ENCODE results near the gene TRAF7.

TRAF7 gene

DNA sequence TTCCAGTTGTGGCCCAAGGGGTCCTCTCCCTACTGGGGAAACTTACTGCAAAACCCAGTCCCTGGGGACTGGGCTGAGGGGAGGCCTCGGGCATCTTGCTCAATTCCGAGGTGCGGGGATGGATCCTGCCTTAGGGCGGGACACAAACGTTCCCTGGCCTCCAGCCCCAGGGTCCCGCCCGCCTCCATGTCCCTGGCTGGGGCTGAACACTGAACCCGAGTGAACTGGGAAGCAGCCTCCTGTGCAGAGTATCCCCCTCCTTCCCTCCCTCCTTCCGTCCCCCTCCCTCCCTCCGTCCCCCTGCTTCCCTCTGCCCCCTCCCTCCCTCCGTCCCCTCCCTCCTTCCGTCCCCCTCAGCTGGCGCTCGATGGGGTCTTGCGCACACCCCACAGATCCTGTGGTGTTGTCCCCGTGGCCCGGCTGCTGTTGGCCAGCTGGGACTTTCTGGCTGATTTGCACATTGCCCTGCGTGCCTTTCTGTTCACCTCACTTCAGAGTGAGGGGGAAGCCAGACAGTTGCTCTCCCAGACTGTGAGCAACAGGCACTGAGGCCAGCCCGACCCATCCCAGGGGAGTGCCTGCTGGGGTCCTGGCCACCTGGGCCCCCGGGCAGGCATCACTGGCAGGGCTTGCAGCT, 5.5 kb downstream of the TRAF7 start:
- peaks cover 9% of the 10 kb centered on the region for H3K36me3 ChIP-seq (ENCODE audit: insufficient read depth, low read length)
- H3K9me3 ChIP-seq (ENCODE audit: insufficient read depth, low read depth, low read length): no peaks in the 10 kb centered on the region
- no peak overlapping the region for H3K4me3 ChIP-seq (ENCODE audit: low read length)
- 0 out of 2 replicates have a peak overlapping the region, but pooled peaks have one; percentile 19 for H3K9ac ChIP-seq (ENCODE audit: low read depth, low read length)
- 77% methylated on average over 18 of the region's 20 CpGs for WGBS
- peaks cover 13% of the 10 kb centered on the region; the same call in 1 of the 2 replicates for H3K4me1 ChIP-seq (ENCODE audit: insufficient read depth, low read length)
- no peak overlapping the region for H3K27ac ChIP-seq (ENCODE audit: low read depth, low read length)
- no peaks in the 10 kb centered on the region for H3K27me3 ChIP-seq (ENCODE audit: insufficient read depth, low read length)

DNA sequence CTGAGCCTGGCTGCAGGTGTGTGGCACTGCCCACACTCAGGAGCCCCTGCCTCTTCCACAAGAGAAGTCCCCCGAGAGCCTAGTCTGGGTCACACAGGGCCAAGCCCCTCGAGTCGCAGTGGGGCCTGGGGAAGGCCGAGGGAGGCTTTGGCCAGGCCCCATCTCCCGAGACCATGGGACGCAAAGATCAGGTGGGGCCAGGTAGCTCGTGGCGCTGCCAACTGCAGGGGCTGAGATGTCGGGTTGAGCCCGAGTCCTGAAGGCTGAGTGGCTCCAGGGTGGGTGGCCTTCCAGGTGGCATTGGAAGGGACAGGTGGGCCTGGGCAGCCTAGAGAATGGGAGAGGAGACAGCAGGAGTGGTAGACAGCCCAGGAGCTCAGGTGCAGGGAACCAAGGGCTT, 6.3 kb downstream of the TRAF7 start:
- peaks cover 18% of the 10 kb centered on the region for H3K36me3 ChIP-seq (ENCODE audit: insufficient read depth, low read length)
- WGBS: 95% methylated on average over 10 of the region's 10 CpGs
- no peaks in the 10 kb centered on the region for H3K27me3 ChIP-seq (ENCODE audit: insufficient read depth, low read length)
- H3K4me1 ChIP-seq (ENCODE audit: insufficient read depth, low read length): peaks cover 13% of the 10 kb centered on the region; the same call in 1 of the 2 replicates
- peak overlapping the region; percentile 27; the same call in 1 of the 2 replicates for H3K9ac ChIP-seq (ENCODE audit: low read depth, low read length)
- no peaks in the 10 kb centered on the region for H3K9me3 ChIP-seq (ENCODE audit: insufficient read depth, low read depth, low read length)
- no peak overlapping the region for H3K4me3 ChIP-seq (ENCODE audit: low read length)
- H3K27ac ChIP-seq (ENCODE audit: low read depth, low read length): no peak overlapping the region

DNA sequence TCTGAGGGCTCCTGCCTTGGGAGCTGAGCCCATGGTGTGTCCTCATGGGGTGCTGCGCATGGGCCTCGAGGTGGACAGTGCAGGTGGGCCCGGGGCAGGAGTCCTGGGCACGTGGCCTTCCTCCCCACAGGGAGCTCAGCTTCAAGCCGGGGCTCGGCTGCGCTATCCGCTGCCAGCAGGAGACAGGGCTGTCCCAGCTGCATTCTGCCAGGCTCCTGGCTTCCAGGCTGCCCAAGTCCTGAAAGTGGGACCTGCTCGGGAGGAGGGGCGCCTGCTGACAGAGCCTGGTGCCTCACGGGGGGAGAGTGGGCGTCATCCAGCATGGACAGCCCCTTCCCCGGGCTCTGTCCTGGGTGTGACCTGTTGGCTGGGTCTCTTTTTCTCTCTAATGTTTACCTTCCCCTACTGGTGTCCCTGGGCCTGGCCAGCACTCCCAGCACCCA, 7.1 kb downstream of the TRAF7 start:
- no peak overlapping the region for H3K9ac ChIP-seq (ENCODE audit: low read depth, low read length)
- H3K4me3 ChIP-seq (ENCODE audit: low read length): no peak overlapping the region
- WGBS: 96% methylated on average over 13 of the region's 13 CpGs
- H3K27me3 ChIP-seq (ENCODE audit: insufficient read depth, low read length): no peaks in the 10 kb centered on the region
- H3K4me1 ChIP-seq (ENCODE audit: insufficient read depth, low read length): peaks cover 13% of the 10 kb centered on the region; the same call in 1 of the 2 replicates
- H3K36me3 ChIP-seq (ENCODE audit: insufficient read depth, low read length): peaks cover 23% of the 10 kb centered on the region
- H3K9me3 ChIP-seq (ENCODE audit: insufficient read depth, low read depth, low read length): no peaks in the 10 kb centered on the region
- H3K27ac ChIP-seq (ENCODE audit: low read depth, low read length): no peak overlapping the region

DNA sequence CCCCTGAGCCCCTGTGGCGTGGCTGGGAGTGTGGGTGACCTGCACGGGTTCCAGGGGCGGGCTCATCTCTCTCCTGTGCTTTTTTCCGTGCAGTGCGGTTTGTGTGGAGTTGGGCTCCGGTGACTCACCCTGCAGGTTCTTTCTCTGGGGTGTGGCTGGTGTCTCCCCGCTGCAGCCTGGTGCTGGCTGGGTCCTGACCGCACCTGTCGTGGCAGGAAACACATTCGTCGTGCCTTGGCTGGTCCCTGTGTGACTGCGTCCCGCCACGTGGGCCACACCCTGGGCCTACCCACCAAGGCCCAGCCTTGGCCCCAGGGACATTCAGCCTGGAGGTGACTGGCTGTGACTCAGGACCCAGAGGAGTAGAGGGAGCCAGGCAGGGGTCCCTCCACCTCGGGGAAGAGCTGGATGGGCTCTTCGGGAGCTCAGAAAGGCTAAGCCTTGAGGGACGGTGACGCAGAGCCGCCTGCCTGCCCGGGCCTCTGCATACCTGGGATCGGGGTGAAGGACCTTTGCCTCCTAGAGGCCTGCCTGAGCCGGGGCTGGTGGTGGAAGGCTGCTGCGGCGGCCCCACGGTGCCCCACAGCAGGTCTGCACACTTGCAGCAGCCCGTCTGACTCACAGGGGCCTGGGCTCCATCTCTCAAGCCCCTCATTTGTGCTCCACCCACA, 7.8 kb downstream of the TRAF7 start:
- Histone ChIP-seq H3K9me3 (ENCODE audit: insufficient read depth, low read depth, low read length) (no peaks in the 10 kb centered on the region), H3K27ac (ENCODE audit: low read depth, low read length) (no peak overlapping the region), H3K4me1 (ENCODE audit: insufficient read depth, low read length) (peaks cover 13% of the 10 kb centered on the region; the same call in 1 of the 2 replicates), H3K27me3 (ENCODE audit: insufficient read depth, low read length) (no peaks in the 10 kb centered on the region), H3K36me3 (ENCODE audit: insufficient read depth, low read length) (peaks cover 29% of the 10 kb centered on the region), H3K9ac (ENCODE audit: low read depth, low read length) (no peak overlapping the region), H3K4me3 (ENCODE audit: low read length) (no peak overlapping the region)
- WGBS: 96% methylated on average over 26 of the region's 26 CpGs

DNA sequence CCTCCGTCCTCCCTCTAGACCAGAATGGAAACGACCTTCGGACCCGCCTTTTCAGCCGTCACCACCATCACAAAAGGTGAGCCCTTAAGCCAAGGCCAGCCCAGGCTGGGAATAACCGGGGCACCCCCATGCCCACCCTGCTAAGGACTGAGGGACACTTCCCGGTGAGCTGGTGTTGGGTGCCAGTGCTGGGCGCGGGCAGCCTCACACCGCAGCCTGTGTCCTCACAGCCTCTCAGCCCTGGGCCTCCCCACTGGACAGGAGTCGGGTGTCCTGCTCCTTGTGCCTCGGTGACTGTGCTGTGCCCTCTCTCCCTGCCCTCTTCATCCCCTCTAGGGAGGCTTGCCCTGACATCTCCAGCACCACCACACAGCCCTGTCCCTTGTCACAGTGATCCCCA, 10.3 kb downstream of the TRAF7 start:
- peaks cover 34% of the 10 kb centered on the region for H3K36me3 ChIP-seq (ENCODE audit: insufficient read depth, low read length)
- WGBS: 97% methylated on average over 12 of the region's 12 CpGs

DNA sequence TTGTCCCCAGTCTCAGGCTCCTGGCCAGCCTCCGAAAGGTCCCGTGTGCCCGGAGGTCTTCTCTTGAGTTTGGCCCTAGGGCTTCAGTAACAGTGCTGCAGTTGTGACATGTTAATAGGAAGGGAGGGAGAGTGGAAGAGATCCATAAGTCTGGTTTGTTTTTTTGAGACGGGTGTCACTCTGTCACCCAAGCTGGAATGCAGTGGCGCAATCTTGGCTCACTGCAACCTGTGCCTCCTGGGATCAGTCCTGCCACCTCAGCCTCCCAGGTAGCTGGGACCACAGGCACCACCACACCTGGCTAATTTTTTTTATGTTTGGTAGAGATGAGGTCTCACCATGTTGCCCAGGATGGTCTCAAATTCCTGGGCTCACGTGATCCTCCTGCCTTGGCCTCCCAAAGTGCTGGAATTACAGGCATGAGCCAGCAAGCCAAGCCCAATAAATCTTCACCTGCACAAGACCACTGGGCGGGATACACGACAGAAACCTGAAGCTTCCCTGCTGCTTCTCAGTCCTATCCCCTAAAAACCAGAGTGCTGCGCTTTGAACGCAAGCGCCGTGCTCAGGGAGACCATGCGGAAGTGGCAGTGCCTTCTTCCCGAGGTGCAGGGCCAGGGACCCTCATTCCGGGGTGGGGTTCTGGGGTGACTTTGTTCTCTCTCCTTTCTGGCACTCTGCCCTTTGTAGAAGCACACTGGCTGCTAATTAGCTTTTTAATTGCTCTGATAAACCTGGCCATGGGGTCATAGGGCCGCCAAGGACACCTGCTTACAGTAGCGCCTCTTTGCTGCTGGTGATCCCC, 10.9 kb downstream of the TRAF7 start:
- Histone ChIP-seq H3K27me3 (ENCODE audit: insufficient read depth, low read length) (no peaks in the 10 kb centered on the region), H3K9me3 (ENCODE audit: insufficient read depth, low read depth, low read length) (no peaks in the 10 kb centered on the region), H3K4me3 (ENCODE audit: low read length) (no peak overlapping the region), H3K27ac (ENCODE audit: low read depth, low read length) (no peak overlapping the region), H3K36me3 (ENCODE audit: insufficient read depth, low read length) (peaks cover 37% of the 10 kb centered on the region), H3K4me1 (ENCODE audit: insufficient read depth, low read length) (no peaks in the 10 kb centered on the region), H3K9ac (ENCODE audit: low read depth, low read length) (no peak overlapping the region)
- WGBS: 96% methylated on average over 17 of the region's 17 CpGs

More for the DNA sequence above, 10.3 kb downstream of the TRAF7 start:
- Histone ChIP-seq H3K4me3 (ENCODE audit: low read length) (no peak overlapping the region), H3K9ac (ENCODE audit: low read depth, low read length) (no peak overlapping the region), H3K9me3 (ENCODE audit: insufficient read depth, low read depth, low read length) (no peaks in the 10 kb centered on the region), H3K27ac (ENCODE audit: low read depth, low read length) (no peak overlapping the region), H3K4me1 (ENCODE audit: insufficient read depth, low read length) (no peaks in the 10 kb centered on the region), H3K27me3 (ENCODE audit: insufficient read depth, low read length) (no peaks in the 10 kb centered on the region)

DNA sequence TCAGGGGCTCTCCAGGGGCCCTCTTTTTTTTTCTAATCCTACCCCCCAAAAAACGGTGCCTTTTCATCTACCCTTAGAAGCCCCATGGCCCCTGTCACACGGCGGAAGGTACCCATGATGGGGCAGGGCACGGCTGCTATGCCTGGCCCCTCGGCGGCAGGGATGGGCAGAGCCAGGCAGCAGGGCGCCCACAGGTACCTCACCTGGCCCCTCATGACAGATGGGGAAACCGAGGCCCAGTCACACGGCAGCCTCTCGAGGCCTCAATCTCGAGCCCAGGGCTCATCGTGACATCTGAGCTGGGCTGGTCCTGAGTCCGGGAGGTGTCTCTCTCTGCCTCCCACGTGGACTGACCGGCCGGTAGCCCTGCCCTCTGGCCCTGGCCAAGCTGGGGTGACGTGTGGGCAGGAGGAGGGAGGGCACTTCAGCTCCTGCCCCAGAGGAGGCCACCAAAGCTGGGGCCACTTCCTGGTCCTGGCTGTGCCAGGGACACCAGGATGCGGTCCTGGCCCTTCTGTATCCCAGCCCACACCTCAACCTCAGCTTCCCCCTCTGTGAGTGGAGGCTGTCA, 11.6 kb downstream of the TRAF7 start:
- Histone ChIP-seq H3K27ac (ENCODE audit: low read depth, low read length) (no peak overlapping the region), H3K9me3 (ENCODE audit: insufficient read depth, low read depth, low read length) (no peaks in the 10 kb centered on the region), H3K9ac (ENCODE audit: low read depth, low read length) (no peak overlapping the region), H3K4me1 (ENCODE audit: insufficient read depth, low read length) (no peaks in the 10 kb centered on the region), H3K4me3 (ENCODE audit: low read length) (no peak overlapping the region), H3K36me3 (ENCODE audit: insufficient read depth, low read length) (peaks cover 44% of the 10 kb centered on the region), H3K27me3 (ENCODE audit: insufficient read depth, low read length) (no peaks in the 10 kb centered on the region)
- 95% methylated on average over 18 of the region's 18 CpGs for WGBS

DNA sequence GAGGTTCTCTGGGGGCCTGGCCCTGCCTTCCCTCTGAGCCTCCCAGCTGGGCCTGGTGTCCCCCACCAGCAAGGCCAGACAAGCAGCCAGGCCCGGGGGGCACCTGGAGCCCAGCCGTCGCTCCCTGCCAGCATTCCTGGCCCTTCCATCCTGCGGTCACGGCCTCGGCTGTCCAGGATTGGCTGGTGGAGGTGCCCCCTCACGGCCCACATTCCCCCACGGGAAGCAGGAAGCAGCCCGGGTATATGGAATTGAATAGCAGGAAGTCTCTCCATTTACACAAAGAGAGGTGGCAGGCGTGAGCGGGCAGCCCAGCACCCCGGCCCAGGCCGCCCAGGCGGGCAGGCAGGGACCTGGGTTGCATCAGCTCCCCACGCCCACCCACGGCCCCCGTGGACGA, 14.5 kb downstream of the TRAF7 start:
- no peak overlapping the region for H3K9ac ChIP-seq (ENCODE audit: low read depth, low read length)
- H3K4me3 ChIP-seq (ENCODE audit: low read length): no peak overlapping the region
- no peak overlapping the region for H3K27ac ChIP-seq (ENCODE audit: low read depth, low read length)
- H3K9me3 ChIP-seq (ENCODE audit: insufficient read depth, low read depth, low read length): no peaks in the 10 kb centered on the region
- WGBS: 97% methylated on average over 18 of the region's 18 CpGs
- peaks cover 65% of the 10 kb centered on the region for H3K36me3 ChIP-seq (ENCODE audit: insufficient read depth, low read length)
- H3K27me3 ChIP-seq (ENCODE audit: insufficient read depth, low read length): no peaks in the 10 kb centered on the region
- H3K4me1 ChIP-seq (ENCODE audit: insufficient read depth, low read length): no peaks in the 10 kb centered on the region

DNA sequence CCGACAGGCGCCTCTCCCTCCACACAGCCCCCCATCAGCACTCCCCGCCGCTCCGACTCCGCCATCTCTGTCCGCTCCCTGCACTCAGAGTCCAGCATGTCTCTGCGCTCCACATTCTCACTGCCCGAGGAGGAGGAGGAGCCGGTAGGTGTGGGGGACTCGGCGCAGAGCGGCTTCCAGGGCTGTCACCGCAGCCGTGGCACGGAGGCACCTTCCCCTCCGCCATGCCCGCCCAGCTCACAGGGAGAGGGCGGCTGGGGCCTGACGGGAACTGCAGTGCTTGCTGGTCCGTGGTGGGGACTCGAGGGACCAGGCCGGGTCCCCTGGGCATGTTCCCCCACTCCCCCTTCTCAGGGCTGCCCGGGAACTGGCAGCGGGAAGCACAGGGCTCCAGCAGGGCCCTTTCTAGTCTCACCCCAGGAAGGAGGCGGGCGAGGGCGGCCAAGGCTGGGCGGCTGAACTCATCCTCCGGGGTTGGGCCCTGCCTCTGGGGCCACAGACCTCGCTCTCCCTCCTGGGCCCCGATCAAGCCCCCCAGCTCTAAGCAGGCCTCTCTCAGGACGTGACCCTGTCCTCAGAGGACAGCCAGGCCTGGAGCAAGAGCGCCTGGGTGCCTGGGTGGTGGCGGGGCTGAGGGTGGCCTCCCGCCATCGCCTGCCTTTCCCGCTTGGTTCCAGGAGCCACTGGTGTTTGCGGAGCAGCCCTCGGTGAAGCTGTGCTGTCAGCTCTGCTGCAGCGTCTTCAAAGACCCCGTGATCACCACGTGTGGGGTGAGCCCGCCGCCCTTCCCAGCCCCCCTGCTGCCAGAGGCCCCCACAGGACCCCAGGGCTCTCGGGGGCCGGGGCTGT, 15.2 kb downstream of the TRAF7 start:
- H3K27me3 ChIP-seq (ENCODE audit: insufficient read depth, low read length): no peaks in the 10 kb centered on the region
- H3K4me3 ChIP-seq (ENCODE audit: low read length): no peak overlapping the region
- no peak overlapping the region for H3K27ac ChIP-seq (ENCODE audit: low read depth, low read length)
- peaks cover 68% of the 10 kb centered on the region for H3K36me3 ChIP-seq (ENCODE audit: insufficient read depth, low read length)
- WGBS: 95% methylated on average over 47 of the region's 47 CpGs
- no peak overlapping the region for H3K9ac ChIP-seq (ENCODE audit: low read depth, low read length)
- no peaks in the 10 kb centered on the region for H3K9me3 ChIP-seq (ENCODE audit: insufficient read depth, low read depth, low read length)
- no peaks in the 10 kb centered on the region for H3K4me1 ChIP-seq (ENCODE audit: insufficient read depth, low read length)

DNA sequence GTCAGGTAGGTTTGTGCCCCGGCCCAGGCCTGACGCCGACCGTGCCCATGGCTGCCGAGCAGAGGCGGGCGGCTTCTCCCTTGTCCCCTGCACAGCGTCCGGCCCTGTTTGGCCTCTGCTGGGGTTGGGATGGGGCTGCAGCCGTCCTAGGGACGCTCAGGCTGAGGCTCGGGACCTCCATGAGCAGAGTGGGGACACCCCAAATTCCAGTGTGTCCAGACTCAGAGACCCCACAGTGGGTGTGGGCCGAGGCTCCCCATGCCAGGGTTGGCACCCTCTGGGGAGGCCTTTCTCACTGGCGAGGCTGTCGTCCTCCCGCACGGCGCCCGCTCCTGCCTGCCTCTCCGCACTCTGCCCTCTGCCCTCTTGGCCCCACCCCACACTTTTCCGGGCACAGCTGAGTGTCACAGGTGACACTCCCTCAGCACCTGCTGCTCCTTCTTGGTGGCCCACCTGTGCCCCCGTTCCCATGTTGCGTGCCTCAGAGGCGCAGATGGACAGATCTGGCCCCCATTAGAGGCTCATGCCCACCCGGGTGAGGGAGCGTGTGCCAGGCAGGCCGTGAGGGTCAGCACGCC, 16.1 kb downstream of the TRAF7 start:
- no peaks in the 10 kb centered on the region for H3K27me3 ChIP-seq (ENCODE audit: insufficient read depth, low read length)
- no peaks in the 10 kb centered on the region for H3K9me3 ChIP-seq (ENCODE audit: insufficient read depth, low read depth, low read length)
- WGBS: 96% methylated on average over 28 of the region's 28 CpGs
- H3K27ac ChIP-seq (ENCODE audit: low read depth, low read length): no peak overlapping the region
- no peaks in the 10 kb centered on the region for H3K4me1 ChIP-seq (ENCODE audit: insufficient read depth, low read length)
- H3K4me3 ChIP-seq (ENCODE audit: low read length): no peak overlapping the region
- H3K36me3 ChIP-seq (ENCODE audit: insufficient read depth, low read length): peaks cover 67% of the 10 kb centered on the region
- no peak overlapping the region for H3K9ac ChIP-seq (ENCODE audit: low read depth, low read length)
